ENCODE measurements around the gene PTOV1.

PTOV1 gene

DNA sequence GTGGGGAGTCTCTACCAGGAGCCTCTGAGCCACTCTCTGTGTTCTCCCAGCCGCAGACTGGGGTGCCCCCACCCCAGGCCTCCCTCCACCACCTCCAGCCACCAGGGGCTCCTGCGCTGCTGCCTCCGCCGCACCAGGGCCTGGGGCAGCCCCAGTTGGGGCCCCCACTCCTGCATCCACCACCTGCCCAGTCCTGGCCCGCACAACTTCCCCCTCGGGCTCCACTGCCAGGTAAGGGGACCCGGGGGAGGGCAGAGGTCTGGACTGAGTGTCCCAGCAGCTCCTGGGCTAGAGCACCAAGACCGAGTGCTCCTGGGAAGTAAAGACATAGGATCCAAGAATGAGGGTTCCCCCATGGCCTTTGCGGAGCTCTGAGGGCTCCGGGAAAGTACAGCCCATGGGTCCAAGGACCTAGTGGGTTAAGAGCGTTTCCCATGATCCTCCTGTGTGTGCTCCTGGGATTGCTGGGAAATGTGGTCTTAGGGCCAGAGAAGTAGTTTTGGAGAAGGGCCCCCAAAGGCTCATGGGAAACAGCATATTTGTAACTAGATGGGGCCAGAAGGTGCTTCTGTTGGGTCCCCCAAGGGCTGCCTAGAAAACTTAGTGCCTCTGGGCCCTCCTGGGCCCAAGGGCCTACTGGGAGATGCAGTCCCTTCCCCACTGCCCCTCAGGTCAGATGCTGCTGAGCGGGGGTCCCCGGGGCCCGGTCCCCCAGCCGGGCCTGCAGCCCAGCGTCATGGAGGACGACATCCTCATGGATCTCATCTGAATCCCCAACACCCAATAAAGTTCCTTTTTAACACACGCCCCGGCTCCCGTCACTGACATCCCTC lies 14.6 kb upstream of the PTOV1 start:
- H3K4me3 ChIP-seq (ENCODE audit: low read depth in 1 of 2, low read length in 2 of 2): no peak overlapping the region
- H3K36me3 ChIP-seq (ENCODE audit: insufficient read depth, low read length): peaks cover 75% of the 10 kb centered on the region
- H3K9ac ChIP-seq (ENCODE audit: low read length): no peak overlapping the region
- no peaks in the 10 kb centered on the region for H3K4me1 ChIP-seq (ENCODE audit: insufficient read depth, low read length)
- H3K9me3 ChIP-seq (ENCODE audit: low read length): no peaks in the 10 kb centered on the region
- no peaks in the 10 kb centered on the region for H3K27me3 ChIP-seq (ENCODE audit: control insufficient read depth in 1 of 2, insufficient read depth in 2 of 2, low read length in 2 of 2)
- H3K27ac ChIP-seq (ENCODE audit: low read depth, low read length): peak overlapping the region; percentile 7

DNA sequence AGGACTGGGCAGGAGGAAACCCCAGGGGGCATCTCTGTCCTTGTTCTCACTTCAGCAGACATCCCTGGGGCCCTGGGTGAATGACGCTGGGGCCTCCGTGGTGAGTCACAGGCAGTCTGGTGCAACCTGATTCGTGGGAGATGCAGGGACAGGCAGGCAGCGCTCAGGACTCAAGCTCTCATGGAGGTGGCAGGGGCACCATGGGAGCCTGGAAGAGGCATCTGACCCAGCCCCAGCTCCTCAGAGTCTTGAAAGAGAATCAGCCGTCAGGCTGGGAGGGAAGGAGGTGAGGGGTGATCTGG lies 14.0 kb upstream of the PTOV1 start:
- no peak overlapping the region for H3K9ac ChIP-seq (ENCODE audit: low read length)
- H3K9me3 ChIP-seq (ENCODE audit: low read length): no peaks in the 10 kb centered on the region
- peaks cover 70% of the 10 kb centered on the region for H3K36me3 ChIP-seq (ENCODE audit: insufficient read depth, low read length)
- H3K27me3 ChIP-seq (ENCODE audit: control insufficient read depth in 1 of 2, insufficient read depth in 2 of 2, low read length in 2 of 2): no peaks in the 10 kb centered on the region
- H3K4me1 ChIP-seq (ENCODE audit: insufficient read depth, low read length): no peaks in the 10 kb centered on the region
- no peak overlapping the region for H3K4me3 ChIP-seq (ENCODE audit: low read depth in 1 of 2, low read length in 2 of 2)
- H3K27ac ChIP-seq (ENCODE audit: low read depth, low read length): no peak overlapping the region

DNA sequence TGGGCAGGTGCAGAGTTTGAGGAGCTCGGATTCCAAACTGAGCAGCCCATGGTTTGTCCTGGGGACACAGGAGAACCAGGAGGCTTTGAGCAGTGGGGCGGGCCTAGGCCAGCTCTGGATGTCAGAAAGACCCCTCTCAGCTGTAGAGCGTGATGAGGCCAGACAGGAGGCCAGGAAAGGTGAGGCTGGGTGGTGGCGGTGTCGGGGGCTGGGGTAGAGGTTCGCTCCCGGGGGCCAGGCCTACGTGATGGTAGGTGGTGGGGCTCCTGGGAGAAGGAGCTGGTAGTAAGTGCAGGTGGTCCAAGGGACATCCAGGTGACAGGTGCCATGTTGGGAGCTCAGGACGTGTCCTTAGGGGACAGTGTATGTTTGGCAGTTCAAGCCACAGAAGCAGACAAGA lies 13.5 kb upstream of the PTOV1 start:
- Histone ChIP-seq H3K4me1 (ENCODE audit: insufficient read depth, low read length) (no peaks in the 10 kb centered on the region), H3K27ac (ENCODE audit: low read depth, low read length) (no peak overlapping the region), H3K4me3 (ENCODE audit: low read depth in 1 of 2, low read length in 2 of 2) (no peak overlapping the region), H3K27me3 (ENCODE audit: control insufficient read depth in 1 of 2, insufficient read depth in 2 of 2, low read length in 2 of 2) (no peaks in the 10 kb centered on the region), H3K36me3 (ENCODE audit: insufficient read depth, low read length) (peaks cover 65% of the 10 kb centered on the region), H3K9me3 (ENCODE audit: low read length) (no peaks in the 10 kb centered on the region), H3K9ac (ENCODE audit: low read length) (no peak overlapping the region)

DNA sequence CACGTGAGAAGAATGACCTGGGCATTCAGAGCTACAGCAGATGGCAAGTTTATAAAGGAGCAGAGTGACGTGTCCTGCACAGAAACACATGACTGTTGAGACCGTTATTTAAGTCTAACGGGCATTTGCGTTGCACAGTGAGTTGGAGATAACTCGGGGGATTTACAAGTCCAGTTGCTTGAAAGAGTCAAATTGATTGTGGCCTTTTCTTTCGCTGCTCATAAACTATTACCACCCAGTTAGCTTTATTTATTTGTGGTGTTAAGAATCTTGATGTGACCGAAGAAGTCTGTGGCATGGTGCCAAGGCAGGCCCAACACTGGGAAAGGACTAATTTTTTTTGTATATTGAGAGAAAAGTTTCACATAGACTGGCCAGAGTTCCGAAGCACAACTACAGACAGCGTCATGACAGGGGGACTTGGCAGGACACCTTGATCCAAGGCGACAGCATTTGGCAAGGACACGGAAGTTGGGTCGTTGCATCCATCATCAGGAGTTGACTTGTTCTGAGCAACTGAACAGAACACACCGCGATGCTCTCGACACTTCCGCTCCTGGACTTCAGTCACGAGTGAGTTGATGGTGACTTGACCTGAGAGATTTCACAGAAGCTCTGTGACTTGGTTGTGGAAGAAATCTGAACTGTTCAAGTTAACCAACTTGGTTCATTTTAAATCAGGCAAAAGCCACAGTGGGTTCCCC lies 11.9 kb upstream of the PTOV1 start:
- Histone ChIP-seq H3K4me1 (ENCODE audit: insufficient read depth, low read length) (no peaks in the 10 kb centered on the region), H3K27ac (ENCODE audit: low read depth, low read length) (peak overlapping the region; percentile 57), H3K9ac (ENCODE audit: low read length) (no peak overlapping the region), H3K4me3 (ENCODE audit: low read depth in 1 of 2, low read length in 2 of 2) (no peak overlapping the region), H3K27me3 (ENCODE audit: control insufficient read depth in 1 of 2, insufficient read depth in 2 of 2, low read length in 2 of 2) (no peaks in the 10 kb centered on the region), H3K9me3 (ENCODE audit: low read length) (no peaks in the 10 kb centered on the region), H3K36me3 (ENCODE audit: insufficient read depth, low read length) (peaks cover 54% of the 10 kb centered on the region)

DNA sequence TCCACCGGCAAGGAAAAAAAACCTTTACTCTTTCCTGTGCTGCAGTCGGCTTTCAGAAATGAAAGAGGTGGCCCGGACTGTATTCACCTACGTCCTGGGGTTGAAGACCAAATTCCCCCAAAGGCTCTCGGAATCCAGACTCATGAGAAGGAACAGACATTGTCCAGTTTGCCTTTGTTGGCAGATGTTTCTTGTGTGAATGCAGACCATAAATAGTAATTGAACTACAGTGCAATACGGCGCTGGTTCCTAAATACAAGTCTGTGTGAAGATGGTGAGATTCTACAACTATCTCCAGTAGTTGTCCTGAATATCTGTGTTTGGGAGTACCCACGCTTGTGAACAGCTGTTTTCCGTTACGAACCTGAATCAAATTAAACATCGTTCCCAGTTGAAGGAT lies 11.2 kb upstream of the PTOV1 start:
- Histone ChIP-seq H3K4me1 (ENCODE audit: insufficient read depth, low read length) (no peaks in the 10 kb centered on the region), H3K4me3 (ENCODE audit: low read depth in 1 of 2, low read length in 2 of 2) (no peak overlapping the region), H3K27ac (ENCODE audit: low read depth, low read length) (peak overlapping the region; percentile 50), H3K27me3 (ENCODE audit: control insufficient read depth in 1 of 2, insufficient read depth in 2 of 2, low read length in 2 of 2) (no peaks in the 10 kb centered on the region), H3K9ac (ENCODE audit: low read length) (no peak overlapping the region), H3K36me3 (ENCODE audit: insufficient read depth, low read length) (peaks cover 47% of the 10 kb centered on the region), H3K9me3 (ENCODE audit: low read length) (no peaks in the 10 kb centered on the region)

DNA sequence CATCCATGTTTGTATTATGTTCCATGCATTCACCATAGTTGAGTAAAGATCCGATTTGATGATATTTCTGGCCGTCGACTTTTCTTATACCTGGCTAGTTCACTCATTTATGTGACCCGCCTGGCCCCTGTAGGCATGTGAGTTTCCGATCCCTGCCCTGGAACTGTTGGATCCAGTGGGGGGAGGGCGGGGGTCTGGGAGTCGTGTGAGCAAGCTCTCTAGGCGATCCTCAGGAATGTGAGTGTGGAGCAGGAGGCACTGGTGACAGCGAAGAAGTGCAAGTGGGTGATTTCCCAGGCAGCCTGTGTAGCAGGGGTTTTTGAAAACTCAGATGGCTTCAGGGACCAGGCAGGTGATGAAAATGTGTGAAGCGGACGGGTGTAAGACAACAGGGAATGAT lies 10.6 kb upstream of the PTOV1 start:
- no peaks in the 10 kb centered on the region for H3K27me3 ChIP-seq (ENCODE audit: control insufficient read depth in 1 of 2, insufficient read depth in 2 of 2, low read length in 2 of 2)
- no peak overlapping the region for H3K9ac ChIP-seq (ENCODE audit: low read length)
- no peak overlapping the region for H3K4me3 ChIP-seq (ENCODE audit: low read depth in 1 of 2, low read length in 2 of 2)
- H3K36me3 ChIP-seq (ENCODE audit: insufficient read depth, low read length): peaks cover 41% of the 10 kb centered on the region
- H3K4me1 ChIP-seq (ENCODE audit: insufficient read depth, low read length): no peaks in the 10 kb centered on the region
- peak overlapping the region; percentile 43 for H3K27ac ChIP-seq (ENCODE audit: low read depth, low read length)
- no peaks in the 10 kb centered on the region for H3K9me3 ChIP-seq (ENCODE audit: low read length)

DNA sequence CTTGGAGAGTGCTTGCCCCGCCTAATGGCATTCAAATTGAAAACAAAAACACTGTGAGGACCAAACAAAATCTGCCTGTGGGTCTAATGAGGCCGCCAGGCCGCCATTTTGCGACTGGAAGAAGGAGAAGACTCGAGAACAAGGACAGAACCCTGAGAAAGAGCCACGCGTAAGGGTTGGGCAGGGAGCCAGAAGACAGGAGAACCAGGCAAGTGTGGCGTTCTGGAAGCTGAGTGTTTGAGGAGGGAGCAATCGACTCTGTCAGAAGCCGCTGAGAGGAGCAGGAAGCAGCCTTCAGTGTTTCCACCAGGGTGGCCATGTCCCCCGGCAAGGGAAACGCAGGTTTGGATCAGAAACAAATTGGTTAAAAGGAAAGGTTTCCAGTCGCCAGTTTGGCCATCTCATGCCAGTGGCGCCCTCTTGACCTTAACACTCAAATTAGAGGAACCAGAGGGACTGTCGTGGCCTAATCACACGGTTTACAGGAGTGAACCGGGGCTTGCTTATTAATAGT lies 10.2 kb upstream of the PTOV1 start:
- H3K9ac ChIP-seq (ENCODE audit: low read length): no peak overlapping the region
- no peak overlapping the region for H3K4me3 ChIP-seq (ENCODE audit: low read depth in 1 of 2, low read length in 2 of 2)
- no peak overlapping the region for H3K27ac ChIP-seq (ENCODE audit: low read depth, low read length)
- no peaks in the 10 kb centered on the region for H3K9me3 ChIP-seq (ENCODE audit: low read length)
- H3K4me1 ChIP-seq (ENCODE audit: insufficient read depth, low read length): no peaks in the 10 kb centered on the region
- H3K27me3 ChIP-seq (ENCODE audit: control insufficient read depth in 1 of 2, insufficient read depth in 2 of 2, low read length in 2 of 2): no peaks in the 10 kb centered on the region
- peaks cover 36% of the 10 kb centered on the region for H3K36me3 ChIP-seq (ENCODE audit: insufficient read depth, low read length)

DNA sequence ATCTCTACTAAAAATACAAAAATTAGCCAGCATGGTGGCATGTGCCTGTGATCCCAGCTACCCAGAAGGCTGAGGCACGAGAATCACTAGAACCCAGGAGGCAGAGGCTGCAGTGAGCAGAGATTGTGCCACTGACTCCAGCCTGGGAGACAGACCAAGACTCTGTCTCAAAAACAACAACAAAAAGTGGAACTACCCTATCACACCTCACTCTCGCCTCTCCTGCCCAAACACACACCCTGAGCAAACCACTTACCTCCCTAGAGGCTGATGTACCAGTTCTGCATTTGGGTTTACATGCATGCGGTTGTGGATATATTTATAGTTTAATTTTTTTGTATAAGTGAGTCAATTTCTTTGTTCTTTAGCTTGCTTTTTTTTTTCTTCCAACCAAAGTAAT lies 7.7 kb upstream of the PTOV1 start:
- Histone ChIP-seq H3K9me3 (ENCODE audit: low read length) (no peaks in the 10 kb centered on the region), H3K9ac (ENCODE audit: low read length) (no peak overlapping the region), H3K27ac (ENCODE audit: low read depth, low read length) (no peak overlapping the region)

DNA sequence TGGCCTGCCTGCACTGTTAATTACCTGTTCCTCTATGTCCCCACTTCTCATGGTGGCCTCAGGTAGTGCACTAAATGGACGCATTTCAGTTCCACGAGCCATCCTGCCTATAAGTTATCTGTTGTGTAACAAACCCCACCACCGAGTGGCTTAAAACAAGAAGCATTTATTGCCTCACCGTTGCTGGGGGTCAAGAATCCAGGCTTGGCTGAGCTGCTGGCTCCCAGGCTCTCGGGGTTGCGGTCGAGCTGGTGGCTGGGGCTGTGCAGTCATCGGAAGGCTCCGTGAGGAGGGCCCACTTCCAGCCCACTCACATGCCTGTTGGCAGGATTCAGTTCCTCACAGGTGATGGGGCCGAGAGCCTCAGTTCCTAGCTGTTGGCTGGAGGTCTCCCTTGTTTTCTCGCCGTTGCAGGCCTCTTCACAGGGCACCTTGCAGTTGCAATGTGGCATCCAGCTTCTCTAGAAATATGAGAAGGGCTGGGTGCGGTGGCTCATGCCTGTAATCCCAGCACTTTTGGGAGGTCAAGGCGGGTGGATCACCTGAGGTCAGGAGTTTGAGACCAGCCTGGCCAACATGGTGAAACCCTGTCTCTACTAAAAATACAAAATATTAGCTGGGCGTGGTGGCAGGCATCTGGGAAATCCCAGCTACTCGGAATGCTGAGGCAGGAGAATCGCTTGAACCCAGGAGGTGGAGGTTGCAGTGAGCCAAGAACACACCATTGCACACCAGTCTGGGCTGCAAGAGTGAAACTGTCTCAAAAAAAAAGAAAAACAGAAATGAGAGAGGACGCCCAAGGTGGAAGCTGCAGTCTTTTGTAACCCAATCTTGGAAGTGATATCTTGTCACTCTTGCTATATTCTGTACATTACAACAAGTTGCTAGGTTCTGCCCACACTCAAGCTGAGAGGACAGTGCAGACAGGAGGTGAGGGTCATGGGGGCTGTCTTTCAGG lies 6.5 kb upstream of the PTOV1 start:
- Histone ChIP-seq H3K27ac (ENCODE audit: low read depth, low read length) (no peak overlapping the region), H3K4me1 (ENCODE audit: insufficient read depth, low read length) (no peaks in the 10 kb centered on the region), H3K9ac (ENCODE audit: low read length) (no peak overlapping the region)

More for the DNA sequence above, 7.7 kb upstream of the PTOV1 start:
- Histone ChIP-seq H3K27me3 (ENCODE audit: control insufficient read depth in 1 of 2, insufficient read depth in 2 of 2, low read length in 2 of 2) (no peaks in the 10 kb centered on the region), H3K4me3 (ENCODE audit: low read depth in 1 of 2, low read length in 2 of 2) (no peak overlapping the region), H3K4me1 (ENCODE audit: insufficient read depth, low read length) (no peaks in the 10 kb centered on the region), H3K36me3 (ENCODE audit: insufficient read depth, low read length) (peaks cover 12% of the 10 kb centered on the region)

DNA sequence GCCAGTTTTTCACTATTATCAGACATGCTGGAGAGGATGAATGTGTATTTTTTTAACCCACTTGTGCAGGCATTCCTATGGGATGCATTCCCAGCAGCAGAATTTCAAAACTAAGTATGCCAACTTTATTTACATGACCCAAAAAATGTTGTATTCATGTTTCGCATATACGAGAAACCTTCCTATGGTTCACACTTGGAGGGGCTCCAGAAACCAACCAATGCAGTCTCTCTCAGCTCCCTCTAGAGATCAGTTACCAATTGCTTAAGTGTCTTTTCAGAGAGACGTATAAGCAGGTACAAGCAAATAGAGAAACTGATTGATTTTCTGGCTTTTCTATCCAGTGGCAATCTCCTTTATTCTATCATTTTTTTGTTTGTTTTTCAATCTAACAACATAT lies 5.5 kb upstream of the PTOV1 start:
- H3K27ac ChIP-seq (ENCODE audit: low read depth, low read length): no peak overlapping the region
- no peaks in the 10 kb centered on the region for H3K36me3 ChIP-seq (ENCODE audit: insufficient read depth, low read length)
- no peaks in the 10 kb centered on the region for H3K9me3 ChIP-seq (ENCODE audit: low read length)
- H3K27me3 ChIP-seq (ENCODE audit: control insufficient read depth in 1 of 2, insufficient read depth in 2 of 2, low read length in 2 of 2): no peaks in the 10 kb centered on the region
- H3K9ac ChIP-seq (ENCODE audit: low read length): no peak overlapping the region
- H3K4me3 ChIP-seq (ENCODE audit: low read depth in 1 of 2, low read length in 2 of 2): no peak overlapping the region
- H3K4me1 ChIP-seq (ENCODE audit: insufficient read depth, low read length): peaks cover 7% of the 10 kb centered on the region

More for the DNA sequence above, 6.5 kb upstream of the PTOV1 start:
- no peak overlapping the region for H3K4me3 ChIP-seq (ENCODE audit: low read depth in 1 of 2, low read length in 2 of 2)
- no peaks in the 10 kb centered on the region for H3K9me3 ChIP-seq (ENCODE audit: low read length)
- H3K27me3 ChIP-seq (ENCODE audit: control insufficient read depth in 1 of 2, insufficient read depth in 2 of 2, low read length in 2 of 2): no peaks in the 10 kb centered on the region
- peaks cover 2% of the 10 kb centered on the region for H3K36me3 ChIP-seq (ENCODE audit: insufficient read depth, low read length)

DNA sequence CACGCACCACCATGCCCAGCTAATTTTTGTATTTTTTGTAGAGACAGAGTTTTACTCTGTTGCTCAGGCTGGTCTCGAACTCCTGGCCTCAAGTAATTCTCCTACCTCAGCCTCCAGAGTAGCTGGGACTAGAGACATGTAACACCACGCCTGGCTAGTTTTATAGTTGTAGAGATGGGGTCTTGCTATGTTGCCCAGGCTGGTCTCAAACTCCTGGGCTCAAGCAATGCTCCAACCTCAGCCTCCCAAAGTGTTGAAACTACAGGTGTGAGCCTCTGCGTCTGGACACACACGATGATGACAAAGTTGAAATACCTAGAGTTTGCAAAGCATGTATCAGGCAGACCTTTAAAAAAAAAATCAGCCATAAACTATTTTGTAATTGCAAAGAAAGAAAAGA lies 4.6 kb upstream of the PTOV1 start:
- Histone ChIP-seq H3K9ac (ENCODE audit: low read length) (no peak overlapping the region), H3K27me3 (ENCODE audit: control insufficient read depth in 1 of 2, insufficient read depth in 2 of 2, low read length in 2 of 2) (no peaks in the 10 kb centered on the region), H3K36me3 (ENCODE audit: insufficient read depth, low read length) (no peaks in the 10 kb centered on the region), H3K9me3 (ENCODE audit: low read length) (no peaks in the 10 kb centered on the region), H3K4me1 (ENCODE audit: insufficient read depth, low read length) (peaks cover 7% of the 10 kb centered on the region), H3K4me3 (ENCODE audit: low read depth in 1 of 2, low read length in 2 of 2) (no peak overlapping the region), H3K27ac (ENCODE audit: low read depth, low read length) (no peak overlapping the region)
